Limb (tissue), 2 donors: Measurements from ENCODE around the gene SPATA6L.
A peak's percentile ranks its signal among the peaks of the same experiment; 100 is the strongest.

Experiments used
- DNase-seq, 2 donors: peaks; one replicate each; pipeline ENCODE4 v3.0.0-alpha.2; 2016; ENCODE audit errors: extremely low spot score in 2 of 2

Gene SPATA6L

GRCh38 chr9:4666042-4666699 is at the start of gene SPATA6L:
TSS of gene SPATA6L (minus strand) at chr9:4666480. CDS start at chr9:4666250, 230 bp downstream.
- peak; percentile 47 to 79 for DNase-seq

DNA sequence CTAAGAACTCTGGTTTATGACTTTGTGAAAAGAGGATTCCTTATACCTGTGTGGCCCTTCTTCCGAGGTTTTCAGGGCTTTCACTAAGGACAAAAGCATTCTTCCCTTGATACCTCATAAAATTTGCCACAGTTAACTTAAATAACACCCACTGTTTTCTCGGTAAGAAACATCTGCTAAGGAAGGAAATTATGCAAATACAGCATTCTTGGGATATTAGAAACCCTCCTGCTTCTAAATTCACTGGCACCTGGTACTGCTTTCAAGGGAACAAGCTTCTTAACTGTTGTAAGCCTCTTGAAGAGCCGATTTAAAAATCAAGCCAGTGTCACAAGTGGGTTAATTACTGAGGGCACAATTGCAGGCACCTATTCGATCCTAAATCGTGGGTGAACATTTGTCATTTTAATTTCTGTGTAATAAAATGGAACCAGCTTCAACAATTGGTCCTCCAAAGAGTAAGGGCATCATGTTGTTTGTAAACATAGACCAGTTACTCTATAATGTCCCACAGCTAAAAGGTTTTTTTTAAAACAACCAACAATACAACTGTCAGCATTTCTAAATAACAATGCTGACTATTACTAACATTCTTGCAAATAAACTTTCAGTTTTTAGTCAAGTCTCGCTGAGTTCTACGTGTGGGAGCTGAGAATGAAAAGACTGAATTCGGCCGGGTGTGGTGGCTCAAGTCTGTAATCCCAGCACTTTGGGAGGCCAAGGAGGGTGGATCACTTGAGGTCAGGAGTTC is 48.2 kb upstream of the SPATA6L start:
- DNase-seq = no peak

DNA sequence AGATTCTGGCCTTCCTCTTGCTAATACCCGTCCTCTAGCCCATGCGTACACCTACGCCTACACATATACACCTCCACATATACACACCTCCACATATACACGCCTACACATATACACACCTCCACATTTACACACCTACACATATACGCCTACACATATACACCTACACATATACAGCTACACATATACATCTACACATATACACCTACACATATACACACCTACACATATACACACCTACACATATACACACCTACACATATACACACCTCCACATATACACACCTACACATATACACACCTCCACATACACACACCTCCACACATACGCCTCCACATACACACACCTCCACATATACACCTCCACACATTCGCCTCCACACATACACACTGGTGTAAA is 47.6 kb upstream of the SPATA6L start:
- no peak for DNase-seq

DNA sequence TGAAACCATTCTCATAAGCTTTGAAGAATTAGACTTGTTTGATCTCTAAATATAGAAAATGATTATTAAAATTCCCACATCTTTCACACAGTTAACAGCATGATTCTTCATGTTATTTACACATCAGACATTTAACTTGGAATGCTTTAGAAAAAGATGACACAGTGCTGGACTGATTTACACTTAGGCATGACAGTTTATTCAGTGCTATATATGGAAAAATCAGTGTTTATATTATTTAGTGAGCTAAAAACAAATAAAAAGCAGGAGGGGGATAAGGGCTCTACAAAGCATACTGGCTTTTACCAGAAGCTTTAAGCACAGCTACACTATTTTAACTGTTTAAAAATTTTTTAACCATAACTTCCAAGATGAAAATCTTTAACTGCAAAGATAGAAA is 43.1 kb upstream of the SPATA6L start:
- DNase-seq = no peak

GRCh38 chr9:4706971-4707622 is 40.8 kb upstream of the SPATA6L start:
- no peak for DNase-seq

DNA sequence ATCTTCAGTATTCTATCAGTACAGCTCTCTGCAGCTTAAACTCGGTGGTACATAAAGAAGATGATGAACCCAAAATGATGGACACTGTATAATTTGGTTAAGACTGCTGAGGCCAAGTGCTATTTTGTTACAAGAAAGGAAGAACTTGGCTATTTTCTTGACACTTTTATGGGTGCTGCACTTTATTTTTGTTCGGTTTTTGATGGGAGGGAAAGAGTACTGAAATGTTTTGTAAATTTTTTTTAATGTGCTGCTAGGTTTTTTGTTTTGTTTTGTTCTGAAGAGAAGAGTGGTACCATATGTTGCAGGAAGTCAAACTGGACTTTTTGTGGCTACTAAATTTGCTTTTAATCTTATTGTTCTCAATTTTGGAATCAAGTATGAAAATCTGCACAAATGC is 39.7 kb upstream of the SPATA6L start:
- DNase-seq = no peak

DNA sequence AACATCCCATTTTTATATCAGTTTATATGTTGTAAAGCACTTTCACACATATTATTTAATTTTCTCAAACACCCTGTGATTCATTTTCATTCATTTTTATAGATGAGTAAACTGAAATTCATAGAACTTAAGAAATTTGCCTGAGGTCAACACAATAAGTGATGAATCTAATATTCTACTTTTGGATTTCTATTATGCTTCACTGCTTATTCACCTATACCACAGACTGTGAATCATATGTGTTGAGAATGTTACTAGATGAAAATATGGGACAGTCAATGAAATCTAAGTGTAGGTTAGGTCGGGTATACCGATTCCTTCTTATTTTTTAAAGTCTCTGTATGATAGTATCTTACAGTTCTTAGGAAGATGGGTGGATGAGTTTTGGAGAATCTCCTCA is 37.8 kb upstream of the SPATA6L start:
- no peak for DNase-seq

GRCh38 chr9:4701526-4701925 is 35.2 kb upstream of the SPATA6L start:
- no peak for DNase-seq

DNA sequence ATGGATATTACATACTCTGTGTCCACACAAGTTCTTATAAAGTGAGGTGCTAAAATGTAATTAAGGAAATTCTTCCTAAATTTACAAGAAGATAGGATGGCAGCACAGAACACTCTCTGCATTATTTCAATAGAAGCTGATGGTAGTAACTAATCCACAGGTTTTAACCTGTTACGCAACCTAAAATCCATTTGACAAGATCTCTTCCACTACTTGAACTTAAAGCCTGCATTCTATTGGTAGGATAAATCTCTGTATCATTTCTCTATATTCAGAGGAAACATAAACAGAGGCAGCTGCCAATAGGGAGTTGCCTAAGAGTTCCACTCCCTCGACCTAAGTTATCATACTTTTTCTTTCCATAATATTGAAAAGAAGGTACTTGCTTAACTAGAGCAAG is 34.7 kb upstream of the SPATA6L start:
- no peak for DNase-seq

- no peak for DNase-seq
These were observed 33.8 kb upstream of the SPATA6L start for GRCh38 chr9:4700091-4700490.

DNA sequence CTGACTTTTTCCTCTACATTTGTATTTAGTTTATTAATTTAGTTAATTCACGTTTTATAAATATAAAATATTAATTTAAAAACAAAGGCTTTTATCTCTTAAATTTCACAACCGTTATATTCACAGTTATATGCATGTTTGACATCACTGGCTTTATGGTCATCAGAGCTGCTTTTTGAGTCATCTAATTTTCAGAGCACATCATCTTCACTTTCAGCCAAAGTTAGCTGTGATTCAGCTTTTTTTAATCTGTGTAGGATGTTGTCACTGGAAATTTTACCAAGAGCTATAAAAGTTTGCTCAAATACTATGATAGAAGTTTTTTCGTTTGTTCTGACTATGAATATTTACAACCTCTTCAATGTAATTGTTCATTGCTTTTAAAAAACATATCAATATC is 25.5 kb upstream of the SPATA6L start:
- DNase-seq = no peak

DNA sequence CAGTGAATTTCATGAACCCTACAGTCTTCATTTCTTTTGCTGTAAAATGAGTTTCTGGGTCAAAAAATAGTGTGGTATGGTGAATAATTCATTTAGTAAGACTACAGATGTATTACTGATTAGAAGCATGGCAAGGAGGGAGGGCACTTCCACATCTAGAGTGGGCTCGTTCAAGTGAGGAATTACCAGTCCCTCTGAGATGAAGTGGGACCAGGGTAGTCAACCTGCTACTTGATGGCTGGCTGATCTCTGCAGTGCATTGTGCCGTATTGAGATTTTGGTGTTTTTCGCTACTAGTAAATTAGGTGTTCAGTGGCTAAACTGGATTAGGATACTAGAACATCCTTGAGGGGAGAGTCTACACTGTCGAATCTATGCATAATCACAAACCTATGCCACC is 23.9 kb upstream of the SPATA6L start:
- DNase-seq = no peak

DNA sequence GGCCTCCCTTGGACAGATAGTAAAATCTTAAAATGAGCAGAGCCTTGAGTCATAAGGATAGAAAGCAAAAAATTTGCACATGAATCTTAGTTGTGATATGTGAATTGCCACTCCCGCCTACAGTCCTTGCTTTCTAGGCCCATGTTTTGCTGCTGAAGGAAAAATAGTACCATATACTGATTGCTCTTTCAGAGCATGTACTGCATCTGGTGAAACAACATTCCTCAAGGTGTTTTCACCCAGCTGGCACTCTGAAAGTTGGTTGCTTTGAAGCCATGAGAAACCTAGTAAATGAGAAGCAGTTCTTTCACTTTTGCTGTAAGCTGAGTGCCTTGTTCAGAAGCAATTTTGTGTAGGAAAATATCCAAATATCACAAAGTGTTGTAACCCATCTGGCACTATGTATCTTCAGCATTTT is 23.4 kb upstream of the SPATA6L start:
- no peak for DNase-seq

GRCh38 chr9:4689021-4689420 is 22.7 kb upstream of the SPATA6L start:
- DNase-seq = no peak

DNA sequence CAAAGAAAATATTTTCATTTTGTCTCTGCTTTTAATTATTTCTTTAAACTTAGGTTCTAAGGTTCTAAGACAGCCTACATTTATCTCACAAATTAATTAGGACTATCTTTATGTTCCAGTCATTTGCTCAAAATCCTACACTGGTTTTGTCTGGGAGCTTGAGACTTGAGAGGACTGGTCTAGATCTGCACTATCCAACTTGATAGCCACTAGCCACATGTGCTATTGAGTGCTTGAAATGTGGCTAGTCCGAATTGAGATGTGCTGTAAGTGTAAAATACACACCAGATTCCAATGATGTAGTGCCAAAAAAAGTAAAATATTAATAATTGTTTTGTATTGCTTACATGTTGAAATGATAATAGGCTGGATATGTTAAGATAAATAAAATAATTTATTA is 20.3 kb upstream of the SPATA6L start:
- DNase-seq = no peak

DNA sequence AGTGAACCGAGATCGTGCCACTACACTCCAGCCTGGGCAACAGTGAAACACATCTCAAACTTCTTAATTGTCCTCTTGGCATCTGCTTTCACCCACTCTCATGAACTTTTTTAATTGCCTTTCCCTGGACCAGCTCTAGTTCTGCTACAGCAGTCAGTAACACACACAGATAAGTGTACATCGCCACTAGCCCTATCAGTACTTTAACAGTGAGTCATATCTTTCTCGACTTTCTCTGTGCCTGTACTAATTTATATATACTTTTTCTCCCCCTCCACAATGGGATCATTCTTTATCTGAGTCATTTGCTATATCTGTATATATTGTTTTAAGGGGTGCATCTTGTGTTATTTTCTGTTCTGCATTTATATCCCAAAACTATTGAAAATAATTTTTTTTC is 19.8 kb upstream of the SPATA6L start:
- no peak for DNase-seq

- no peak for DNase-seq
These were observed 18.5 kb upstream of the SPATA6L start for GRCh38 chr9:4684820-4685219.

DNA sequence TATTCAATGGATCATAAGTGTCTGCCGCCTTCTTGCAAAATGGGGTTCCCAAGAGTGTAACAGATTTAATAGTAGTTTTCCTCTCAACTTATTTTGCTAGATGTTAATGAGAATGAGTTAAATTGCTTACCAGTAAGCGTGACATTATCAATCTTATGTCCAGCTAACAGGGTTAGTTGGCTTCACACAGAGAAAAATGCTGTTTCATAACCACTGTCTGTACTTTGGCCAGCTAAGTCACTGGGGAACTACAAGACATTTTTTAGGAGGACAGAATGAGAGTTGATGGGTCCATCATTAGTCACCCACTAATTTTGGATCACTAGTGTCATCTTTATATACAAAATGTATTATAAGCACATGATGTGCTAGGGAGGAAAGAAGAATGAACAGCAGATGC is 14.5 kb upstream of the SPATA6L start:
- no peak for DNase-seq

- DNase-seq = no peak
These were observed 13.9 kb upstream of the SPATA6L start for GRCh38 chr9:4680173-4680525.

DNA sequence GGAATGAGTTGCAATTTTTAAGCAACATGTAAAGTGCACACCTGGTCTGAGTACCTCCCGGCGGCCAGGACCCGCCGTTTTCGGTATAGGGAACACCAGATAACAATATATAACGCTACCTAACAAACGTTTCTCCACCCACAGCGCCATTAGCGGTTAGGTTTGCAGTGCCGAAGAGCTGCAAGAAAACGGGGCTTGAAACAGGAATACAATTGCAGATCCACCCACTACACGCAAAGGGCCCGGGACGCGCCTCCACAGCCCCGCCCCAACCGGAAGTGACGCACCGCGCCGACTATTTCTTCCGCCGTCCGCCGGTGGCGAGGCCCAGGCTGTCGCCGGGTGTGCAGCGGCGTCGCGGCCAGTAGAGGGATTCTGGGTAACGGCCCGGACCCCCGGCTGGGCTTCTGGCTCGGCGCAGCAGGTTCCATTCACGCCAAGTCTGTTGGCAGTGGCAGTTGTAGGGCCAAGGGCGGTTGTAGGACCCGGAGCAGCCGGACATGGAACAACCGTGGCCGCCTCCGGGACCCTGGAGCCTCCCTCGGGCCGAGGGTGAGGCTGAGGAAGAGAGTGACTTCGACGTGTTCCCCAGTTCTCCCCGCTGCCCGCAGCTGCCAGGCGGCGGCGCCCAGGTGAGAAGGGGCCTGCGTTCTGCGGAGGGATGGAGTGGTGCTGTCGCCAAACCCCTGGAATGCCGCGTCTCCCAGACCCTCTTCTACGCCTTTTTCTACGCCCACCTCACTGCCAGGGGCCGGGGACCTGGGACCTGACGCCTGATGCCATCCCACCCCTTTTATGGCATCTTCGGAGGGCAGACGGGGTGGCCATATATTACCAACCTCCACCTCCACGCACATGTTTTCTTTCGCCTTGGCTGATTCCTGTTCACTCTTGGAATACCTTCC is 13.2 kb upstream of the SPATA6L start, which contains the start of gene CDC37L1:
Gene CDC37L1 (plus strand): TSS at position 302 of the 905 bp plus-strand sequence. CDS start 199 bp downstream, at position 501.
- peak; percentile 96 to 100 for DNase-seq

- peak in 1 of 2 donors; percentile 62 for DNase-seq
These were observed 12.5 kb upstream of the SPATA6L start for GRCh38 chr9:4678679-4679267.
